IPS-18a (cell line): ENCODE data around the gene DENND1A.

Experiments used
- H3K27ac ChIP-seq: one replicate; pipeline ENCODE4 v1.5.1; 2013; ENCODE audit warnings: low read length
- H3K27me3 ChIP-seq: one replicate; pipeline ENCODE4 v1.6.1; 2013; ENCODE audit warnings: mild to moderate bottlenecking, low read length; ENCODE audit not compliant: control insufficient read depth, insufficient read depth
- H3K36me3 ChIP-seq: one replicate; pipeline ENCODE4 v1.6.1; 2013; ENCODE audit warnings: low read depth, low read length; ENCODE audit not compliant: control insufficient read depth
- H3K4me1 ChIP-seq: one replicate; pipeline ENCODE4 v1.6.1; 2013; ENCODE audit warnings: low read depth, low read length; ENCODE audit not compliant: control insufficient read depth
- H3K4me3 ChIP-seq: one replicate; pipeline ENCODE4 v1.5.1; 2013; ENCODE audit warnings: low read length
- H3K9ac ChIP-seq: one replicate; pipeline ENCODE4 v1.6.1; 2013; ENCODE audit warnings: mild to moderate bottlenecking, low read length, moderate library complexity
- H3K9me3 ChIP-seq: one replicate; pipeline ENCODE4 v1.6.1; 2013; ENCODE audit warnings: low read depth, low read length; ENCODE audit not compliant: control insufficient read depth

The DENND1A gene

GRCh38 chr9:123960366-123960765 lies 30.4 kb upstream of the DENND1A start:
- H3K27me3 ChIP-seq: no peaks in the 10 kb centered on the region
- no peak overlapping the region for H3K9ac ChIP-seq
- H3K36me3 ChIP-seq: no peaks in the 10 kb centered on the region
- H3K27ac ChIP-seq: no peak overlapping the region
- H3K4me1 ChIP-seq: no peaks in the 10 kb centered on the region
- H3K4me3 ChIP-seq: no peak overlapping the region
- no peaks in the 10 kb centered on the region for H3K9me3 ChIP-seq

GRCh38 chr9:123959787-123960186 lies 29.9 kb upstream of the DENND1A start:
- Histone ChIP-seq H3K4me1 (peaks cover 3% of the 10 kb centered on the region), H3K9me3 (no peaks in the 10 kb centered on the region), H3K27ac (no peak overlapping the region), H3K4me3 (no peak overlapping the region), H3K9ac (no peak overlapping the region), H3K27me3 (no peaks in the 10 kb centered on the region), H3K36me3 (no peaks in the 10 kb centered on the region)

- Histone ChIP-seq H3K9ac (no peak overlapping the region), H3K36me3 (no peaks in the 10 kb centered on the region), H3K9me3 (no peaks in the 10 kb centered on the region), H3K4me1 (peaks cover 20% of the 10 kb centered on the region), H3K27me3 (no peaks in the 10 kb centered on the region), H3K27ac (no peak overlapping the region), H3K4me3 (no peak overlapping the region)
These were observed 27.8 kb upstream of the DENND1A start for GRCh38 chr9:123957731-123958130.

GRCh38 chr9:123957168-123957721 lies 27.3 kb upstream of the DENND1A start:
- Histone ChIP-seq H3K4me1 (peaks cover 23% of the 10 kb centered on the region), H3K36me3 (no peaks in the 10 kb centered on the region), H3K9me3 (no peaks in the 10 kb centered on the region), H3K27me3 (no peaks in the 10 kb centered on the region), H3K27ac (no peak overlapping the region), H3K4me3 (no peak overlapping the region), H3K9ac (no peak overlapping the region)

- H3K36me3 ChIP-seq: no peaks in the 10 kb centered on the region
- H3K27me3 ChIP-seq: no peaks in the 10 kb centered on the region
These were observed 25.7 kb upstream of the DENND1A start for GRCh38 chr9:123955637-123956036.

GRCh38 chr9:123954518-123955280 lies 24.8 kb upstream of the DENND1A start:
- H3K4me3 ChIP-seq: no peak overlapping the region
- H3K36me3 ChIP-seq: no peaks in the 10 kb centered on the region
- H3K9ac ChIP-seq: no peak overlapping the region
- H3K27ac ChIP-seq: no peak overlapping the region
- H3K9me3 ChIP-seq: no peaks in the 10 kb centered on the region
- no peaks in the 10 kb centered on the region for H3K27me3 ChIP-seq
- peaks cover 23% of the 10 kb centered on the region for H3K4me1 ChIP-seq

More at GRCh38 chr9:123955637-123956036, 25.7 kb upstream of the DENND1A start:
- no peaks in the 10 kb centered on the region for H3K9me3 ChIP-seq
- no peak overlapping the region for H3K27ac ChIP-seq
- no peak overlapping the region for H3K4me3 ChIP-seq
- H3K4me1 ChIP-seq: peaks cover 23% of the 10 kb centered on the region
- no peak overlapping the region for H3K9ac ChIP-seq

- H3K4me1 ChIP-seq: peaks cover 23% of the 10 kb centered on the region
- H3K4me3 ChIP-seq: no peak overlapping the region
- H3K27ac ChIP-seq: no peak overlapping the region
These were observed 22.9 kb upstream of the DENND1A start for GRCh38 chr9:123952641-123953495.

GRCh38 chr9:123948286-123948685 lies 18.4 kb upstream of the DENND1A start:
- H3K27ac ChIP-seq: no peak overlapping the region
- H3K9ac ChIP-seq: no peak overlapping the region
- no peak overlapping the region for H3K4me3 ChIP-seq
- no peaks in the 10 kb centered on the region for H3K27me3 ChIP-seq
- H3K4me1 ChIP-seq: peaks cover 8% of the 10 kb centered on the region
- H3K36me3 ChIP-seq: no peaks in the 10 kb centered on the region
- no peaks in the 10 kb centered on the region for H3K9me3 ChIP-seq

More at GRCh38 chr9:123952641-123953495, 22.9 kb upstream of the DENND1A start:
- Histone ChIP-seq H3K9me3 (no peaks in the 10 kb centered on the region), H3K9ac (no peak overlapping the region), H3K36me3 (no peaks in the 10 kb centered on the region), H3K27me3 (no peaks in the 10 kb centered on the region)

GRCh38 chr9:123947326-123947725 lies 17.4 kb upstream of the DENND1A start:
- H3K27ac ChIP-seq: no peak overlapping the region
- no peaks in the 10 kb centered on the region for H3K9me3 ChIP-seq
- no peaks in the 10 kb centered on the region for H3K4me1 ChIP-seq
- H3K27me3 ChIP-seq: no peaks in the 10 kb centered on the region
- H3K9ac ChIP-seq: no peak overlapping the region
- no peaks in the 10 kb centered on the region for H3K36me3 ChIP-seq
- no peak overlapping the region for H3K4me3 ChIP-seq

GRCh38 chr9:123946101-123946821 lies 16.3 kb upstream of the DENND1A start:
- Histone ChIP-seq H3K27ac (no peak overlapping the region), H3K27me3 (no peaks in the 10 kb centered on the region), H3K9me3 (no peaks in the 10 kb centered on the region), H3K4me1 (no peaks in the 10 kb centered on the region), H3K36me3 (no peaks in the 10 kb centered on the region), H3K4me3 (no peak overlapping the region), H3K9ac (no peak overlapping the region)

- H3K9me3 ChIP-seq: no peaks in the 10 kb centered on the region
- no peaks in the 10 kb centered on the region for H3K36me3 ChIP-seq
- no peak overlapping the region for H3K27ac ChIP-seq
- H3K9ac ChIP-seq: no peak overlapping the region
- no peaks in the 10 kb centered on the region for H3K27me3 ChIP-seq
- H3K4me3 ChIP-seq: no peak overlapping the region
- no peaks in the 10 kb centered on the region for H3K4me1 ChIP-seq
These were observed 15.6 kb upstream of the DENND1A start for GRCh38 chr9:123945532-123945931.
